HG03354 (cell line): Measurements from ENCODE around the gene TSPAN4.

Source experiments
- ATAC-seq: cut with Tn5 transposase; IDR thresholded peaks from one replicate; pipeline ENCODE4 v1.9.1; 2021; ENCODE audit warnings: mild to moderate bottlenecking; ENCODE audit not compliant: unreplicated experiment, poor library complexity, severe bottlenecking

The TSPAN4 gene

DNA sequence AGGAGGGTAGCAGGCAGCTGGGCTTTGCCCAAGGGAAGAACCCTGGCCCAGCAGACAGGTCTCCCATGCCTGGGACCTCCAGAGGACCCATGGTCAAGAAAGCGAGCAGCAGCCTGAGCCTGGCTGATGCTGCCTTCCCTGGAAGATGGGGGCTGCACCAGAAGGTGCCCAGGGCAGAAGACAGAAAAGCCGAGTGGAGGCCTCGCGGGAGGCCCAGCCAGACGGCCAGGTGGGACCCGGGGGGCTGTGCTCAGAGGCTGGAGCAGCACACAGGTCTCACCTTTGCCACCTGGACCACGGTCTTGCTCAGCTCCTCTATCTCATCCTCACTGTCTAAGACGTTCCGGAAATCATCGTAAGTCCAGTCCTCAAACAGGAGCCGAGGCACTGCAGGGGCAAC is 57.1 kb downstream of the TSPAN4 start:
- ATAC-seq: no peak

DNA sequence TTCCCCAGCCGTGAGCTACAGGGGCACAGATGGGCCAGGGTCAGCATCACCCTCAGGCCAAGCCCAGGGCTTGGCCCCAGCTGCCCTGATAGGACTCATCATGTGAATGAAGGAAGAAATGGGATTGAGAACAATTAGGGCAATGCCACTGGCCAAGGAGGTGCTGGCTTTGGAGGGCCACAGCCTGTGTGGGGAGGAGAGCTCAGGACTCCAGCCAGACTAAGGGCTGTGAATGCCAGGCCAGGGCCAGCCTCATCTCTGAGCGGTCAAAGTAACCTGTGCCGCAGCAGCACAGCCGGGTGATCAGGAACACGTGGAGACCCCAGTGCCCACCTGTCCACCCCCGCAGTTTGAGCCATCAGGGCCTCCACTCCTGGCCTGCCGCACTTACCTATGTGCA is 57.9 kb downstream of the TSPAN4 start:
- ATAC-seq: no peak

DNA sequence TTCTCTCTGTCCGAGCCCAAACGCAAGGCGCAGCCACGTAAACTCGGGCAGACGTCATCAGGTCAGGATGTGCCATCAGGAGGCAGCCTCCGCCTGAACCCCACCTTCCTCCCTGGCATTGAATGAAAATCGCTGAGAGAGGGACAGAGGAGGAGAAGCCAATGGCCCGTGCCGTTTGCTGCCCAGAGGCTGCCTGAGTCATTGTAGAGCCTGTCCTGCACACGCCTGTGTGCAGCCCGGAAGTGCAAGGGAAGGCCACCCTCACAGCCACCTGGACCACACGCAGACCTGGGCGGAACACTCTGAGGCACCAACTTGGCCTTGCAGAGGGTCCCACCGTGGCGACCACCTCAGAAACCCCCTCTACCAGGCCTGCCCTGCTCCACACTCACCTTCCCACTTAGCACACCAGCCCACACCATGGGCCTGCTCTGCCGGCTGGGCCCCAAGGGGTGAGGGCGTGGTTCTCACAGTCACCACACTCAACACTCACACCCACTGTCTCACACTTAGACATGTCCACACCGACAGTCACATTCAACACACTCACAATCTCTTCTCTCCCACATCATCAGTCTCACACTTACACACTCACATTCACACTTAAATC is 58.9 kb downstream of the TSPAN4 start:
- no peak for ATAC-seq

DNA sequence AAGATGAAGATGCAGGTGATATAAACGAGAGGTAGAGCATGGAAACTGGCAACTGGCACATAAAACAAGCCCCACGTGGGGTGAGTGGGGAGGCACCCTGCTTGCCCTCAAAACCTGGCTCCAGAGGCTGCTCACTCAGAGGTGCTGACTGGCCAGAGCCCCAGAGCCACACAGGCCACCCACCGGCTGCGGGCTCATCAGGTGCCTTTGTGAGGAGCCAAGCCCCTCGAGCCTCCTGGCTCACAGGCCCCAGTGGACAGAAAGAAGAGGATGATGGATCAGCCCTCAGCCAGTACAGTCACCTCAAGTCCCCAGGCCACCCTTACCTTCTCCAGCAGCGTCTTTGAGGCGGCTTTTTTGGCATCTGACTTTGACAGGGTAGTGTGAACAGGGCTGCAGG is 61.7 kb downstream of the TSPAN4 start:
- no peak for ATAC-seq

DNA sequence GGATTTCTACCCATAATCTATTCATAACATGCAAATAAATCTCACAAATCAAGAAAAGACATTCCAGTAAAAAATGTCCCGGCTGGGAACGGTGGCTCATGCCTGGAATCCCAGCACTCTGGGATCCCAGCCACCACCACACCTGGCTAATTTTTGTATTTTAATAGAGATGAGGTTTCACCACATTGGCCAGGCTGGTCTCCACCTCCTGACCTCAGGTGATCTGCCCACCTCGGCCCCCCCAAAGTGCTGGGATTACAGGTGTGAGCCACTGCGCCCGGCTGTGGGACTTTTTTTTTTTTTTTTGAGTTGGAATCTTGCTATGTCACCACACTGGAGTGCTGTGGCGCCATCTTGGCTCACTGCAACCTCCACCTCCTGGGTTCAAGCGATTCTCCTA is 63.3 kb downstream of the TSPAN4 start:
- ATAC-seq: no peak

DNA sequence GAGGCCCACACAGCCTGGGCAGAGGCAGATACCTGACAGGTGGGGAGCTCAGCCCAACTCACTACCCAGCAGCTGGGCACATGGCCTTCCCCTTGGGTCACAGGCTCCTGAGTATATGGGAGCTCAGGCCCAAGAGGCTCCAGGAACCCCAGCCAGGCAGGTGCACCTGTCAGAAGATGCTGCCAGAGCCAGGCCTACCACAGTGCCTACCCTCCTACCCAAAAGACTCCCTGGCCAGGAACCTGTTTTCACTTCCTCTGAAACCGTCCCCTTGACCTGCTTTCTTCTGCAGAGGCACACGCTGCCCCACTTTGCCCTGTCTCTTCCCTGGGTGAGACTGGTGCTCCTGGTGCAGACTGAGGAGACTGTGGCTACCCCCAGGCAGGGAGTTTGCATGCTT is 65.0 kb downstream of the TSPAN4 start:
- ATAC-seq: no peak

DNA sequence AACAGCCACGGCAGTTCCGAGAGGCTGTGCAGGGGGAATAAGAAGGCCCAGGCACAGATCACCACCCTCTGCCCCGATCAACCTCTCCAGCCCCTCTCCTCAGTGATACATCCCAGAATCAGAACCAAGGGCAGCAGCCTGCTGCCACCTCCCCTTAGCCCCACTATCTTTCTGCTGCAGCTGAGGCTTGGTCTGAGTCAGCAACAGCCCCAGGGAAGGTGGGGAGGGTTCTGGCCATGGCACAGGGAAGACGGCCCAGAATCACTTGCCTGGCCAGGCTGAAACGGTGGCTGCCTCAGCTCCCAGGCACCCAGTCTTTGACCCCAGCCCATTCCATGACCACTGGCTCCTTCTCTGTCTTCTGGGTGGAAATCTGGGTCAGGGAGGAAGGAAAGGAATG is 65.6 kb downstream of the TSPAN4 start:
- ATAC-seq: no peak

DNA sequence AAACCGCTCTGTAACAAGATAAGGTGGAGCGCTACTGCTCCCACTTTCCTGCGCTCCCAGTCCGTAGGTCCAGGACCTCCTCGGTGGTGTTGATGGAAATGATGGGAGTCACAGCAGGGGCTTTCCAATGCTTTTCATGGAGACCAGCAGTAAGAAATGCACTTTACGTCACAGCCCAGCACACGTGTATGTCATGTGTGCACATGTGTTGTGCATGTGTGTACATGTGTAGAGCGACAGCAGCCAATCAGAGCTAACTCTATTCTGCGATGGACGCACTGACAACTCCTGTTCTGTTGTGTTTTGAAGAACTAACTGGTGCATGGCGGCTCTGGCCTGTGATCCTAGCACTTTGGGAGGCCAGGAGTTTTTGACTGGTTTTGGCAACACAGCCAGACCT is 66.8 kb downstream of the TSPAN4 start:
- no peak for ATAC-seq

DNA sequence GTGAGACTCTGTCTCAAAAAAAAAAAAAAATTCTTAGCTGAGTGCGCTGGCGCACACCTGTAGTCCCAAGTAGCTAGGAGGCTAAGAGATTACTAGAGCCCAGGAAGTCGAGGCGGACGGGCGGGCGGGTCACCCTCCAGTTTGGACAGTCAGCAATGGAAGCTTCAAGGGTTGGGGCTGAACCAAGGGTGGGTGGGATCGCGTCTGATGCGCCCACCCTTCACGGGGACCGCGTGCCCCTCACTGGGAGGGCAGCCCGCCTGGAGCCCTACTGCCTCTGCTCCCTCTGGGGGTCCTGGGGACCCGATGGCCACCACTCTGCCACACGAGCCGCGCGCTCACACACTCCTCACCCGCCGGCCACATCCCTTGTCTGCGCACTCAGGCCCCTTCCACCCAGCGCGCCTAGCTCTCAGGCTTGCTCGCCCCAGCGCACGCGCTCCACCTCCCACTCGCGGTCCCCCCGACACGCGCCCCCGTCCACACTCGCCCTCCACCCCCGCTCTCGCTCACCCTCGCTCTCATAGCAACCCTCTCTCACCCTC is 67.5 kb downstream of the TSPAN4 start:
- ATAC-seq: peak; percentile 12

DNA sequence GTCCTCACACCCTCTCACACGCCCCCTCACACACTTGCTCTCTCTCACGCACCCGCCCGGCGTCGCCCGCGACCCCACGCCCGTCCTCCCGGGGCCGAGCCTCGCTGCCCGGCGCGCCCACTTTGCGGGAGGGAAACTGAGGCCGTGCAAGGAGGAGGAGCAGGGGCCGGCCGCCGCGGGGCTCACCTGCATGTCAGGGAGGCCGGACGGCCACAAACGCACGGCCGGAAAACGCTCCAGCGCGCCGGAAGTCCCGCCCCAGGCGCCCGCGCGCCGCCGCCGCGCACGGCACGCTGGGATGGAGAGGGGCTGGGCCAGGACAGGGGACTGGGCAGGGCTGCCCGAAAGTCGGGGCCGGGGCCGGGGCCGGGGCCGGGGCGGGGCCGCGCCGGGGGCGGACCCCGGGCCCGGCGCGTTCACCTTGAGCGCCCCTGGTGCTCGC is 68.0 kb downstream of the TSPAN4 start, which contains the start of gene CHID1:
Gene CHID1 (minus strand): TSS at position 222 of the 442 bp plus-strand sequence. CDS start 5,994 bp downstream, outside the sequence.
- peak; percentile 91 for ATAC-seq

DNA sequence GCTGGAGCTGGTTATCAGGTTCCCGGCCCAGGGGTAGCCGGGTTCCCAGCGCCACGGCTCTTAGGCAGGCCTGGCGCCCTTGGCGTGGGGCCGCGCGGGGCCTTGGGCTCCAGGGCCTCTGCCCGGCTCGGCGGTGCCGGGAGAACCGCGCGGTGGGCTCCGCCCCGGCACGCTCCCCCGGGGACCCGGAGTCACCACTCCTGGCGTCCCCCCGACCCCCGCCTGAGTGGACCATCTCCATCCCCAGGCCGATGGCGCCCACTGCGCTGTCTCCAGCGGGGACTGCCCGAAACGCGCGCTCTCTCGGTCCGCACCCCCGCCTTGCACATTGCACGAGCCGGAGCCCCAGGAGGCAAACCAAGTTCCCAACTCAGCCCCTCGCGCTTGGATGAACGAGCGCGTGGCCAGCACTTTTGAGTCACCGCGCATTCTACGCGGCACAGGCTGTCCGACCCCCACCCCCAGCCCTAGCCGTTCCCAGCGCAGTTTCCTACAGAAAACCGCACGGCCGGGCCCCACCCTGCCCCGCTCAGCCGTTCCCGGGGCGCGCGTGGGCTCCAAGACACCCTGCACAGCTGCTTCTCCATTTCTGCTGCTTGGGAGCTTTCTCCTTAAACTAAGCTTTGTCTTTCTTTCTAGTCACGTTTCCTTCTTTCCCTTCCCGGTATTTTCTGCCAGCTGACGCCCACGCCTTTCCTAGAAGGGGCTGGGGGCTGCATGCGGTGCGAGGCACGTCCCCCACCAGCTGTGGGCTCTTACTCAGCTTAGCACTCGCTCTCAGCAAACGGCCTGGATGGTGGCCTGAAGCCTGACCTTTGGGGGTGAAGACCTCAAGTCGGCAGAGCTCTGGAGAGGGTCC is 68.6 kb downstream of the TSPAN4 start:
- ATAC-seq: peak; percentile 43

DNA sequence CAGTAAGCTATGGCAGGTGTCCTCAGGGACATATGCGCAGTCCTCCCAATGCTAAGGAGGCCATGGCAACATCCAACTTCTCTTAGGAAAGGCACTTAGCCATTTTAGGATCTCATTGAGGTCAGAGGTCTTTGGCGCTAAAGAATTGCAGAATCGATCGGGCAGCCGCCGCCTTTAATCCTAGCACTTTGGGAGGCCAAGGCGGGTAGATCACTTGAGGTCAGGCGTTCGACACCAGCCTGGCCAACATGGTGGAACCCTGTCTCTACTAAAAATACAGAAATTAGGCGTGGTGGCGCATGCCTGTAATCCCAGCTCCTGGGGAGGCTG is 69.2 kb downstream of the TSPAN4 start:
- ATAC-seq: no peak

DNA sequence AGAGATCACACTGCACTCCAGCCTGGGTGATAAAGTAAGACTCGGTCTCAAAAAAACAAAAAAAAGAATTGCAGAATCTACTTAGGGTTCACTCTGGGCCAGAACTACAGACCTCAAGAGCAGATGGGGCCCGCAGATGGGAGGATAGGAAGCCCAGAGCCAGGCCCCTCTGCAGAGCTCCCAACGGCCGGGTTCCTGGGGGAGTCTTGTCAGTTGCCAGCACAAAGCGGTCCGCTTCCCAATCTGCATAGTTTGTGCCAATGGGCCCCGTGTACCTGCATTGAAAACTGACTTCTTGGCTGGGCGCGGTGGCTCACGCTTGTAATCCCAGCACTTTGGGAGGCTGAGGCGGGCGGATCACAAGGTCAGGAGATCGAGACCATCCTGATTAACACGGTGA is 69.6 kb downstream of the TSPAN4 start:
- no peak for ATAC-seq

DNA sequence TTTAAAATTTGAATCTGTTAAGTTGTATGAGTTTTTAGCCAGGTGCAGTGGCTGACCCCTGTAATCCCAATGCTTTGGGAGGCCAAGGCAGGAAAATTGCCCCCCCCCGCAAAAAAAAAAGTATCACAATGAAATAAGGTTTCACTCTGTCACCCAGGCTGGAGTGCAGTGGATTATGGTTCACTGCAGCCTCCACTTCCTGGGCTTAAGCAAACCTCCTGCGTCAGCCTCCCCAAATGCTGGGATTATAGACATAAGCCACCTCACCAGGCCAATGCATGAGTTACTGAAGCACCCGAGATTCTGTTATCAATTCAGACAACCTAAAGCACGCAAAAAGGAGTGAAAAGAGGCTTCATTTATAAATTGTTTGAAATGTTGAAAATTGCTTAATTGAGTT is 70.4 kb downstream of the TSPAN4 start:
- no peak for ATAC-seq

DNA sequence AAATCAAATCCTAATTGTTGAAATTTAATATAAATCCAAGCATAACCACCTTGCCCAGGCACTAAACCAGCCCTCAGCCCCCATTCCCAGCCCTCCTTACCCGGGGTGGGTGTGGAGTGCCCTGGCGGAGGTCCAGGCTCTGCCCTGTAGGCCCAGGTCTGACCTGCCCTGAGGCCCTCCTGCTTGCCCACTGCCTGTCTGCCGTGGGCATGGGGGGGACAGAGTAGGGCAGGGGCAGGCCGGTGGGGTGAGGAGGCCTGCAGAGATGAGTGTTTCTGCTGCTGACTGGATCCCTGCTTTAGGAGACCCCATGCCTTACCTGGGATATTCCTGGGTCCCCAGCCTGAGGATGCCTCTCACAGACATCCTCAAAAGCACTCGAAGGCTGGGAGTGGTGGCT is 71.6 kb downstream of the TSPAN4 start:
- no peak for ATAC-seq

DNA sequence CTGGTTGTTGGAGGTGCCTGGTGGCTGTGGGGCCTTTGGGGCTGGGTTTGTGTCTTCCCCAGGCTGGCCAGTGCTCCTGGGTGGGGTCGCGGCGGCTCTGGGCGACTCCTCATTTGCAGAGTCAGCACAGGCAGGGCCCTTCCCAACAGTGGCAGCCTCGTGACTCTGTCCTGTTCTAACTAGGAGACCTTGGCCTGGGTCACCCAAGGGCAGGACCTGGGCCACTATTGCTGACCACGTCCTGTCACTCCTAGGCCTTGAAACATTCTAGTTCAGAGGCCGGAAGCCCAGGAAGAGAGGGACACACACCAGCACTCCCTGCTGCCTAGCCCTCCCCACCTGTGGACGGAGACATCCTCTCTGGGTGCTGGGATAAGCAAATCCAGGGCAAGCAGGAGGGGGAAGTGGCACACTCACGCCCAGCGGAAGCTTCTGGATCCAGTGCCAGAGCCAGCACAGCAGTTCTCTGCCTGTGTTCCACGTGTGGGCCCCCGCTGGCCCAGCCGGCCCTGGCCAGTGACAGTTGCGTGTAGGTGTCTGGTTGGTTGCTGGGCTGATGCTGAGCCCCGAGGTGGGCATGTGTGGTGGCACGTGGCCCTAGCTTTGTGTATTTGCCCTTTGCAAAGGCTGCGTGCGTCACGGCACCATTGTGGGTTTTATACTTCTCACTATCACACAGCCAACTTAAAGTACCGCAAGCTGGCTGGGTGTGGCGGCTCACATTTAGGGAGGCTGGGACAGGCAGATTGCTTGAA is 72.3 kb downstream of the TSPAN4 start:
- ATAC-seq: no peak
